HFFc6 (cell line): Measurements from ENCODE around the gene POLK. TPM values are rescaled to one million over a fixed set of nuclear protein-coding genes. Genes with fewer than 3 reads are reported as not detected.
A peak's percentile ranks its signal among the peaks of the same experiment; 100 is the strongest.

Source experiments
- DNase-seq: peaks from one replicate; pipeline ENCODE4 v3.0.0-alpha.2; 2018
- H3K27ac Mint-ChIP-seq: 2 replicates; pipeline ENCODE4 v1.8.0; 2020; ENCODE audit warnings: mild to moderate bottlenecking, mixed read lengths
- H3K27me3 Mint-ChIP-seq: 2 replicates; pipeline ENCODE4 v1.8.0; 2021; ENCODE audit warnings: mild to moderate bottlenecking, moderate library complexity, mixed read lengths; ENCODE audit not compliant: insufficient read depth
- H3K36me3 Mint-ChIP-seq: 2 replicates; pipeline ENCODE4 v1.8.0; 2021; ENCODE audit warnings: low read depth, mixed read lengths
- H3K4me1 Mint-ChIP-seq: 2 replicates; pipeline ENCODE4 v1.8.0; 2020; ENCODE audit warnings: low read depth, mixed read lengths
- H3K4me3 Mint-ChIP-seq: 2 replicates; pipeline ENCODE4 v1.8.0; 2020; ENCODE audit warnings: mild to moderate bottlenecking, moderate library complexity, mixed read lengths
- H3K9me3 Mint-ChIP-seq: 2 replicates; pipeline ENCODE4 v1.8.0; 2020; ENCODE audit warnings: mild to moderate bottlenecking, mixed read lengths
- CTCF ChIP-seq: fragments of 200-600 bp; sonication (generic); IDR thresholded peaks from 2 replicates; pipeline ENCODE4 v1.5.0; 2021; ENCODE audit warnings: antibody characterized with exemption, mild to moderate bottlenecking
- long read RNA-seq: library from polyadenylated mRNA; unstranded; transcript quantifications from one replicate; pipeline ENCODE4 v2.0.0, GENCODE V29; 2019
- total RNA-seq, 6 experiments: library from RNA; stranded (reverse); fragmentation: NEBNext Ultra II Directional; extraction: Animal tissue kit (Norgen Biotek cat#: 25700); gene quantifications; 2 replicates in 1 of 6; 3 replicates in 5 of 6; pipeline ENCODE4 v1.2.3, GENCODE V29; 2021

POLK gene
- total RNA-seq: 10 to 100 TPM; 25.5 to 30.8 (median 28.7) TPM
- long read RNA-seq, full-length matches to known transcripts: 7 of 33 reads
- long read RNA-seq, partial matches to known transcripts: 19 of 33 reads
- long read RNA-seq, other reads (novel, unspliced or antisense): 7 of 33 reads

- no peaks in the 10 kb centered on the region for H3K9me3 Mint-ChIP-seq
- peak within 1 kb of the TSS; percentile 98 for H3K4me3 Mint-ChIP-seq
- H3K4me1 Mint-ChIP-seq: peaks cover 50% of the 10 kb centered on the region
- H3K36me3 Mint-ChIP-seq: peaks cover 12% of the 10 kb centered on the region
- DNase-seq: peak; percentile 98
- no peak for TF ChIP-seq CTCF
- H3K27ac Mint-ChIP-seq: peak within 1 kb of the TSS; percentile 94
- H3K27me3 Mint-ChIP-seq: 0 out of 2 replicates have a peak, but pooled peaks cover 2% of the 10 kb centered on the region
These were observed at the start of gene POLK, which contains the start of gene CERT1 for GRCh38 chr5:75511435-75512382. Gene POLK, plus strand, starts transcription at chr5:75511891. Gene CERT1, minus strand, starts transcription at chr5:75511629. Its CDS starts 422 bp downstream, at chr5:75511207.

GRCh38 chr5:75463726-75464125, 48.0 kb upstream of the POLK start:
- Mint-ChIP-seq H3K27ac (no peak overlapping the region), H3K36me3 (peaks cover 18% of the 10 kb centered on the region), H3K4me1 (peaks cover 21% of the 10 kb centered on the region)

GRCh38 chr5:75465480-75465879, 46.2 kb upstream of the POLK start:
- Mint-ChIP-seq H3K9me3 (peaks cover 23% of the 10 kb centered on the region), H3K4me3 (no peak overlapping the region), H3K4me1 (peaks cover 20% of the 10 kb centered on the region), H3K27me3 (no peaks in the 10 kb centered on the region), H3K36me3 (peaks cover 27% of the 10 kb centered on the region), H3K27ac (no peak overlapping the region)
- DNase-seq: no peak
- TF ChIP-seq CTCF: no peak

More at GRCh38 chr5:75463726-75464125, 48.0 kb upstream of the POLK start:
- no peak for TF ChIP-seq CTCF
- H3K9me3 Mint-ChIP-seq: peaks cover 9% of the 10 kb centered on the region
- H3K27me3 Mint-ChIP-seq: no peaks in the 10 kb centered on the region
- no peak for DNase-seq
- no peak overlapping the region for H3K4me3 Mint-ChIP-seq

- peaks cover 13% of the 10 kb centered on the region for H3K4me1 Mint-ChIP-seq
- no peak for DNase-seq
- no peak overlapping the region for H3K27ac Mint-ChIP-seq
- no peak overlapping the region for H3K4me3 Mint-ChIP-seq
- H3K27me3 Mint-ChIP-seq: no peaks in the 10 kb centered on the region
- H3K36me3 Mint-ChIP-seq: peaks cover 32% of the 10 kb centered on the region
- TF ChIP-seq CTCF: no peak
- peaks cover 23% of the 10 kb centered on the region for H3K9me3 Mint-ChIP-seq
These were observed 45.5 kb upstream of the POLK start for GRCh38 chr5:75466006-75466716.

- H3K4me1 Mint-ChIP-seq: no peaks in the 10 kb centered on the region
- no peaks in the 10 kb centered on the region for H3K27me3 Mint-ChIP-seq
- DNase-seq: no peak
- H3K27ac Mint-ChIP-seq: no peak overlapping the region
- H3K9me3 Mint-ChIP-seq: peaks cover 23% of the 10 kb centered on the region
- peaks cover 22% of the 10 kb centered on the region for H3K36me3 Mint-ChIP-seq
- no peak for TF ChIP-seq CTCF
- no peak overlapping the region for H3K4me3 Mint-ChIP-seq
These were observed 43.1 kb upstream of the POLK start for GRCh38 chr5:75468593-75468992.
